Neuronal stem cell (in vitro differentiated cells): Measurements from ENCODE around the gene MEGF10.
A peak's percentile ranks its signal among the peaks of the same experiment; 100 is the strongest.
"Not testable (repeated sequence)": the region's sequence is repeated elsewhere in the genome, so short reads cannot be mapped to it uniquely, and the experiment has no call there.

ENCODE experiments used
- DNase-seq: peaks from one replicate; pipeline ENCODE4 v3.0.0-alpha.2; 2013; ENCODE audit warnings: low spot score
- H2AFZ ChIP-seq: one replicate; pipeline ENCODE4 v1.6.1; 2013; ENCODE audit warnings: mild to moderate bottlenecking, low read length, inconsistent platforms
- H2AK5ac ChIP-seq: 2 replicates; pipeline ENCODE4 v1.6.1; 2013; ENCODE audit warnings: low read depth, mild to moderate bottlenecking, inconsistent platforms, low read length, moderate library complexity, mixed read lengths
- H2BK120ac ChIP-seq: 2 replicates; pipeline ENCODE4 v1.6.1; 2013; ENCODE audit warnings: low read depth, mild to moderate bottlenecking, inconsistent platforms, low read length, moderate library complexity, mixed read lengths
- H2BK12ac ChIP-seq: one replicate; pipeline ENCODE4 v1.6.1; 2013; ENCODE audit warnings: low read length, inconsistent platforms
- H2BK15ac ChIP-seq: 2 replicates; pipeline ENCODE4 v1.6.1; 2013; ENCODE audit warnings: mild to moderate bottlenecking, low read length, inconsistent platforms, mixed read lengths
- H2BK5ac ChIP-seq: one replicate; pipeline ENCODE4 v1.6.1; 2013; ENCODE audit warnings: inconsistent platforms, mild to moderate bottlenecking, low read length, moderate library complexity
- H3K14ac ChIP-seq: one replicate; pipeline ENCODE4 v1.6.1; 2013; ENCODE audit warnings: low read length, inconsistent platforms
- H3K18ac ChIP-seq: 2 replicates; pipeline ENCODE4 v1.6.1; 2013; ENCODE audit warnings: low read length, inconsistent platforms
- H3K23ac ChIP-seq: 2 replicates; pipeline ENCODE4 v1.6.1; 2013; ENCODE audit warnings: low read depth, mild to moderate bottlenecking, mixed read lengths, low read length, inconsistent platforms; ENCODE audit not compliant: poor library complexity
- H3K27ac ChIP-seq: replicated peaks from 3 replicates; pipeline ENCODE4 v1.5.1; 2013; ENCODE audit warnings: low read length, inconsistent platforms
- H3K27me3 ChIP-seq, 3 experiments: 2 replicates each; pipeline ENCODE4 v1.6.1; 2013; ENCODE audit warnings: low read length in 3 of 3, mild to moderate bottlenecking in 2 of 3, inconsistent platforms in 1 of 3, low read depth in 1 of 3, mixed read lengths in 1 of 3, moderate library complexity in 1 of 3; ENCODE audit not compliant: control insufficient read depth in 3 of 3, insufficient read depth in 3 of 3
- H3K36me3 ChIP-seq, 2 donors: replicated peaks in 1 of 2; 2 replicates each; pipeline ENCODE4 v1.6.1; 2013; ENCODE audit warnings: low read length in 2 of 2; ENCODE audit not compliant: control insufficient read depth in 2 of 2, insufficient read depth in 2 of 2
- H3K4ac ChIP-seq: 2 replicates; pipeline ENCODE4 v1.6.1; 2013; ENCODE audit warnings: inconsistent platforms, mild to moderate bottlenecking, low read length, moderate library complexity
- H3K4me1 ChIP-seq, 2 donors: 1 replicate in 1 of 2; 2 replicates in 1 of 2; pipeline ENCODE4 v1.6.1; 2013; ENCODE audit warnings: low read length in 2 of 2, low read depth in 1 of 2; ENCODE audit not compliant: control insufficient read depth in 2 of 2, insufficient read depth in 1 of 2
- H3K4me2 ChIP-seq: one replicate; pipeline ENCODE4 v1.6.1; 2013; ENCODE audit warnings: mild to moderate bottlenecking, low read length, inconsistent platforms; ENCODE audit not compliant: insufficient read depth, poor library complexity, severe bottlenecking
- H3K4me3 ChIP-seq, 2 donors: 2 replicates each; pipeline ENCODE4 v1.5.1; 2013; ENCODE audit warnings: low read length in 2 of 2, mild to moderate bottlenecking in 2 of 2, inconsistent platforms in 1 of 2, moderate library complexity in 1 of 2
- H3K79me1 ChIP-seq: one replicate; pipeline ENCODE4 v1.6.1; 2013; ENCODE audit warnings: low read depth, mild to moderate bottlenecking, inconsistent platforms, low read length, moderate library complexity
- H3K9ac ChIP-seq: one replicate; pipeline ENCODE4 v1.6.1; 2013; ENCODE audit warnings: mild to moderate bottlenecking, low read depth, low read length, inconsistent platforms; ENCODE audit not compliant: poor library complexity
- H3K9me3 ChIP-seq, 2 donors: replicated peaks in 1 of 2; 2 replicates each; pipeline versions ENCODE3 to v1.6.1; 2013; ENCODE audit warnings: low read length in 2 of 2, mild to moderate bottlenecking in 2 of 2, inconsistent platforms in 1 of 2, low read depth in 1 of 2, mixed read lengths in 1 of 2, moderate library complexity in 1 of 2; ENCODE audit not compliant: control insufficient read depth in 2 of 2, insufficient read depth in 1 of 2
- H4K8ac ChIP-seq: one replicate; pipeline ENCODE4 v1.6.1; 2013; ENCODE audit warnings: low read depth, mild to moderate bottlenecking, inconsistent platforms, low read length, moderate library complexity
- H4K91ac ChIP-seq: one replicate; pipeline ENCODE4 v1.6.1; 2013; ENCODE audit warnings: low read length, low read depth, mild to moderate bottlenecking, inconsistent platforms; ENCODE audit not compliant: poor library complexity
- WGBS, 2 donors: extraction: QIAGEN DNeasy Blood & Tissue Kit; methylation state at CpG; one replicate each; pipeline ENCODE4 v1.1.7; 2013; ENCODE audit warnings: missing lambda C conversion rate in 2 of 2, mixed read lengths in 1 of 2; ENCODE audit not compliant: insufficient read length in 2 of 2, insufficient replicate concordance in 1 of 2; ENCODE audit errors: extremely low coverage in 2 of 2; 5-methylcytosine and 5-hydroxymethylcytosine counted together

MEGF10 gene

DNA sequence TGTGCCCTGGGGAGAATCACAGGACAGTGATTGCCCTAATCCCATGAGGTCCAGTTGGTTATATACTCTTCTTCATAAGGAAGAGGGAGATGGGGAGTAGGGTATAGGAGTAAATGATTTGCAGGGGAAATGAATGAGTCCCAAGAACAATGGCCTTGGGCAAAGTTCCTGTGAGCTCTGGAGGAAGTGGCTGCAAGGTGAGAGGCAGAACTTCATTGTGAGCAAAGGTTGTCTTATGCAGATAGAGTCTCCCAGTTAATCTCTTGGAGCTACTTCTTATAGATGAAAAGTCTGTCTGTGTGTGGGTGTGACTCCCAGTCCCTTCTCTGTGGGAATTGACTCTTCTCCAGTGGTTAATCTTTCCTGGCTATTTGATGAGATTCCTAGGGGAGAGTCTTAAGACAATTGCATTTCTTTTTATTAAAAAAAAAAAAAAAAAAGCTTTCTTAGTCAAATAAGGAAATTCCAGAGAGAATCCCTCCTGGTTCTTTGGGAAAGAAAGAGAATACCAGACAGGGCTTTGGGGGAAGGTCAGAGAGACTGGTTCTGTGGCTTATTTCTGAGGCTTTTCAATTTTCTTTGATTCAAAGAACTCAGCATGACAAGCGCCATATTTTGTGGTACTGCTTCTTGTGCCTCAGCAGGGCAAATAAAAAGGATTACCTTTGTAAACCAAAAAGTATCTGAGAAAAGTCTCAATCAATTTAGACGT, 33.6 kb upstream of the MEGF10 start:
- no peak overlapping the region for H4K91ac ChIP-seq
- no peaks in the 10 kb centered on the region for H3K27me3 ChIP-seq
- H3K4me3 ChIP-seq, result no peak overlapping the region
- no peak overlapping the region for H3K14ac ChIP-seq
- no peak overlapping the region for H2AK5ac ChIP-seq
- DNase-seq, result no peak
- no peak overlapping the region for H3K4me2 ChIP-seq
- no peak overlapping the region for H3K27ac ChIP-seq
- no peak overlapping the region for H2BK12ac ChIP-seq
- H3K4me1 ChIP-seq, result no peaks in the 10 kb centered on the region
- H2BK5ac ChIP-seq, result no peak overlapping the region
- WGBS, 2 donors, result no CpG with 5 or more reads among the region's 2 CpGs
- H3K79me1 ChIP-seq, result no peaks in the 10 kb centered on the region
- no peak overlapping the region for H4K8ac ChIP-seq
- H3K4ac ChIP-seq, result no peak overlapping the region
- H2BK15ac ChIP-seq, result no peak overlapping the region
- no peaks in the 10 kb centered on the region for H3K36me3 ChIP-seq
- peaks cover 3% of the 10 kb centered on the region in 2 donors for H3K9me3 ChIP-seq
- no peak overlapping the region for H3K18ac ChIP-seq
- no peak overlapping the region for H3K9ac ChIP-seq
- H2AFZ ChIP-seq, result no peak overlapping the region
- no peak overlapping the region for H3K23ac ChIP-seq
- H2BK120ac ChIP-seq, result no peak overlapping the region

DNA sequence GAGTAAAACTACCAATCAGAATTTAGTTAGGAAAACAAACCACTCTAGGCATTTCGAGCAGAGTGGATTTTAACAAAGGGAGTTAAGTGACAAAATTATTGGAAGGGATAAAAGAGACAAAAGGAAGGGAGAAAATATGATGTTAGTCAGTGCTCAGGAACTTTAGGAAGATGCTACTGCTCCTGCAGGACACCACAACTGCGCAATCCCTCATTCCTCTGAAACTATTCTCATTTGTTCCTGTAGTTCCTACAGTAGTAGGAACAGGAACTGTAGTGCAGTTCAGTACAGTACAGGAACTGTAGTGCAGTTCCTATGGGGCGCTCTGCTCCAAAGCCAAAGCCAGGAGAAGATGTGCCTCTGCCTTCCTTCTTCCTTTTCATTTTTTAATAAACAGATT, 29.9 kb upstream of the MEGF10 start:
- H2BK120ac ChIP-seq, result no peak overlapping the region
- WGBS, 2 donors, result no CpG with 5 or more reads among the region's 3 CpGs
- H2AK5ac ChIP-seq, result no peak overlapping the region
- no peak overlapping the region for H3K23ac ChIP-seq
- H4K8ac ChIP-seq, result no peak overlapping the region
- no peak overlapping the region for H4K91ac ChIP-seq
- H2BK12ac ChIP-seq, result no peak overlapping the region
- H2BK5ac ChIP-seq, result no peak overlapping the region
- H3K27me3 ChIP-seq, result peaks cover 0 to 3% (median 0%) of the 10 kb centered on the region in 3 experiments
- no peak overlapping the region for H3K9ac ChIP-seq
- DNase-seq, result no peak
- no peaks in the 10 kb centered on the region for H3K36me3 ChIP-seq
- no peak overlapping the region for H3K18ac ChIP-seq
- no peak overlapping the region for H3K4me2 ChIP-seq
- H3K4me3 ChIP-seq, result no peak overlapping the region
- H3K4me1 ChIP-seq, result no peaks in the 10 kb centered on the region
- H3K4ac ChIP-seq, result no peak overlapping the region
- no peak overlapping the region for H3K27ac ChIP-seq
- H3K9me3 ChIP-seq, result peaks cover 3% of the 10 kb centered on the region in 2 donors
- H2BK15ac ChIP-seq, result no peak overlapping the region
- H3K14ac ChIP-seq, result no peak overlapping the region
- no peaks in the 10 kb centered on the region for H3K79me1 ChIP-seq
- no peak overlapping the region for H2AFZ ChIP-seq

DNA sequence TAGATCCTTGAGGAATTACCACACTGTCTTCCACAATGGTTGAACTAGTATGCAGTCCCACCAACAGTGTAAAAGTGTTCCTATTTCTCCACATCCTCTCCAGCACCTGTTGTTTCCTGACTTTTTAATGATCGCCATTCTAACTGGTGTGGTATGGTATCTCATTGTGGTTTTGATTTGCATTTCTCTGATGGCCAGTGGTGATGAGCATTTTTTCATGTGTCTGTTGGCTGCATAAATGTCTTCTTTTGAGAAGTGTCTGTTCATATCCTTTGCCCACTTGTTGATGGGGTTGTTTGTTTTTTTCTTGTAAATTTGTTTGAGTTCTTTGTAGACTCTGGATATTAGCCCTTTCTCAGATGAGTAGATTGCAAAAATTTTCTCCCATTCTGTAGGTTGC, 25.1 kb upstream of the MEGF10 start:
- not testable (repeated sequence) for H3K79me1 ChIP-seq, H3K4me3 ChIP-seq, H2BK120ac ChIP-seq, H2BK5ac ChIP-seq, H3K27me3 ChIP-seq, H3K23ac ChIP-seq, H2AFZ ChIP-seq, H3K27ac ChIP-seq, H3K9me3 ChIP-seq, H3K36me3 ChIP-seq, H4K91ac ChIP-seq, H2BK12ac ChIP-seq, H3K14ac ChIP-seq, H4K8ac ChIP-seq, H3K4me2 ChIP-seq, DNase-seq, H3K18ac ChIP-seq, H2AK5ac ChIP-seq, H3K4ac ChIP-seq, H3K9ac ChIP-seq, H2BK15ac ChIP-seq, H3K4me1 ChIP-seq
- WGBS, 2 donors, result no CpG with 5 or more reads among the region's 1 CpG

DNA sequence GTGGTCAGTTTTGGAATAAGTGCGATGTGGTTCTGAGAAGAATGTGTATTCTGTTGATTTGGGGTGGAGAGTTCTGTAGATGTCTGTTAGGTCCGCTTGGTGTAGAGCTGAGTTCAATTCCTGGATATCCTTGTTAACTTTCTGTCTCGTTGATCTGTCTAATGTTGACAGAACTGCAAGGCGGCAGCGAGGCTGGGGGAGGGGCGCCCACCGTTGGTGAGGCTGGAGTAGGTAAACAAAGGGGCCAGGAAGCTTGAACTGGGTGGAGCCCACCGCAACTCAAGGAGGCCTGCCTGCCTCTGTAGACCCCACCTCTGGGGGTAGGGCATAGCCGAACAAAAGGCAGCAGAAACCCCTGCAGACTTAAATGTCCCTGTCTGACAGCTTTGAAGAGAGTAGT, 22.3 kb upstream of the MEGF10 start:
- H3K9ac ChIP-seq, H4K91ac ChIP-seq, H3K36me3 ChIP-seq, H2BK120ac ChIP-seq, H3K14ac ChIP-seq, H2BK12ac ChIP-seq, H3K9me3 ChIP-seq, H3K18ac ChIP-seq, H2BK15ac ChIP-seq, DNase-seq, H3K4me1 ChIP-seq, H3K79me1 ChIP-seq, H4K8ac ChIP-seq, H3K4me3 ChIP-seq, H2AK5ac ChIP-seq, H3K27me3 ChIP-seq, H3K4me2 ChIP-seq, H3K27ac ChIP-seq, H2BK5ac ChIP-seq, H3K4ac ChIP-seq, H3K23ac ChIP-seq: not testable (repeated sequence)
- peak overlapping the region; percentile 11 for H2AFZ ChIP-seq
- no CpG with 5 or more reads among the region's 9 CpGs for WGBS, 2 donors
